ENCODE data around the gene PPIG.

- TF ChIP-seq, protein P1, sequence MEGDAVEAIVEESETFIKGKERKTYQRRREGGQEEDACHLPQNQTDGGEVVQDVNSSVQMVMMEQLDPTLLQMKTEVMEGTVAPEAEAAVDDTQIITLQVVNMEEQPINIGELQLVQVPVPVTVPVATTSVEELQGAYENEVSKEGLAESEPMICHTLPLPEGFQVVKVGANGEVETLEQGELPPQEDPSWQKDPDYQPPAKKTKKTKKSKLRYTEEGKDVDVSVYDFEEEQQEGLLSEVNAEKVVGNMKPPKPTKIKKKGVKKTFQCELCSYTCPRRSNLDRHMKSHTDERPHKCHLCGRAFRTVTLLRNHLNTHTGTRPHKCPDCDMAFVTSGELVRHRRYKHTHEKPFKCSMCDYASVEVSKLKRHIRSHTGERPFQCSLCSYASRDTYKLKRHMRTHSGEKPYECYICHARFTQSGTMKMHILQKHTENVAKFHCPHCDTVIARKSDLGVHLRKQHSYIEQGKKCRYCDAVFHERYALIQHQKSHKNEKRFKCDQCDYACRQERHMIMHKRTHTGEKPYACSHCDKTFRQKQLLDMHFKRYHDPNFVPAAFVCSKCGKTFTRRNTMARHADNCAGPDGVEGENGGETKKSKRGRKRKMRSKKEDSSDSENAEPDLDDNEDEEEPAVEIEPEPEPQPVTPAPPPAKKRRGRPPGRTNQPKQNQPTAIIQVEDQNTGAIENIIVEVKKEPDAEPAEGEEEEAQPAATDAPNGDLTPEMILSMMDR (tag by site-specific recombination; IDR thresholded peaks at IDR 0.05) = no peak
- no peak for TF ChIP-seq TCF7L2 (IDR thresholded peaks at IDR 0.05; ENCODE audit: borderline replicate concordance, low read depth, low read length)
- TF ChIP-seq ZNF274 (IDR thresholded peaks at IDR 0.05; ENCODE audit: low read length) = no peak
- no peak for TF ChIP-seq ZNF274 (tag by site-specific recombination; IDR thresholded peaks at IDR 0.05; ENCODE audit: borderline replicate concordance)
- TF ChIP-seq ZBTB11 (tag by site-specific recombination; conservative IDR thresholded peaks at IDR 0.05; ENCODE audit: low read depth) = no peak
- TF ChIP-seq, protein P2, sequence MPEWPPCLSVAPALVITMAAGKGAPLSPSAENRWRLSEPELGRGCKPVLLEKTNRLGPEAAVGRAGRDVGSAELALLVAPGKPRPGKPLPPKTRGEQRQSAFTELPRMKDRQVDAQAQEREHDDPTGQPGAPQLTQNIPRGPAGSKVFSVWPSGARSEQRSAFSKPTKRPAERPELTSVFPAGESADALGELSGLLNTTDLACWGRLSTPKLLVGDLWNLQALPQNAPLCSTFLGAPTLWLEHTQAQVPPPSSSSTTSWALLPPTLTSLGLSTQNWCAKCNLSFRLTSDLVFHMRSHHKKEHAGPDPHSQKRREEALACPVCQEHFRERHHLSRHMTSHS (tag by site-specific recombination; IDR thresholded peaks at IDR 0.05) = no peak
- no peak for TF ChIP-seq ZNF501 (tag by site-specific recombination; IDR thresholded peaks at IDR 0.05)
- no peak for TF ChIP-seq ZNF24 (tag by site-specific recombination; IDR thresholded peaks at IDR 0.05)
- TF ChIP-seq, protein P3, sequence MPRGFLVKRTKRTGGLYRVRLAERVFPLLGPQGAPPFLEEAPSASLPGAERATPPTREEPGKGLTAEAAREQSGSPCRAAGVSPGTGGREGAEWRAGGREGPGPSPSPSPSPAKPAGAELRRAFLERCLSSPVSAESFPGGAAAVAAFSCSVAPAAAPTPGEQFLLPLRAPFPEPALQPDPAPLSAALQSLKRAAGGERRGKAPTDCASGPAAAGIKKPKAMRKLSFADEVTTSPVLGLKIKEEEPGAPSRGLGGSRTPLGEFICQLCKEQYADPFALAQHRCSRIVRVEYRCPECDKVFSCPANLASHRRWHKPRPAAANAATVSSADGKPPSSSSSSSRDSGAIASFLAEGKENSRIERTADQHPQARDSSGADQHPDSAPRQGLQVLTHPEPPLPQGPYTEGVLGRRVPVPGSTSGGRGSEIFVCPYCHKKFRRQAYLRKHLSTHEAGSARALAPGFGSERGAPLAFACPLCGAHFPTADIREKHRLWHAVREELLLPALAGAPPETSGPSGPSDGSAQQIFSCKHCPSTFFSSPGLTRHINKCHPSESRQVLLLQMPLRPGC (tag by site-specific recombination; IDR thresholded peaks at IDR 0.05) = no peak
Observed at GRCh38 chr2:169569948-169570347, 14.2 kb upstream of the PPIG start.

Measured in HEK293 (cell line).